SW 1271 (cell line): ENCODE results near the gene EML3.
"Not testable (repeated sequence)": the region's sequence is repeated elsewhere in the genome, so short reads cannot be mapped to it uniquely, and the experiment has no call there.

Experiments
- DNase-seq, 2 experiments: peaks; one replicate each; lab custom pipeline; 2025; lab: John Stamatoyannopoulos, UW

The EML3 gene

DNA sequence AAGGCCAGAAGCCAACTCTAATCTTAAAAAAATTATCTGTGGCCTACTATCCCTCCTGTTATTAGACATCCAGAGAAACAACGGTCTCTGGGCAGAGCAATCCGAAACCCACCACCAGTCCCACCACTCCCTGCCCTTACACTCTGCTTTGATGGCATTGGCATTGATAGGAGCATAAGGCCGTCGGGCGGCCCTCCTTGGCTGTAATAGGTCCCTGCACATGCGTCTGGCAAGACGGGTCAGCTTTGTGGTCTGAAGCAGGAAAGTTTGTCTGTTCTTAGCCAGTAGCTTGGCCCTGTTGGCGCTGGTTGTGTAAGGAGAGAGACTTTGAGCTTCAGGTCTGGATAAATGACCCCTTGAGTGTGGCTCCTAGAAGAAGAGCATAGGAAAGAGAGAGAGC, 17.5 kb downstream of the EML3 start:
- DNase-seq: no peak

- DNase-seq: peak in 1 of 2 experiments; percentile 52
Measured at GRCh38 chr11:62593434-62594044, 19.0 kb downstream of the EML3 start.

- no peak for DNase-seq
Measured at GRCh38 chr11:62592989-62593421, 19.6 kb downstream of the EML3 start.

DNA sequence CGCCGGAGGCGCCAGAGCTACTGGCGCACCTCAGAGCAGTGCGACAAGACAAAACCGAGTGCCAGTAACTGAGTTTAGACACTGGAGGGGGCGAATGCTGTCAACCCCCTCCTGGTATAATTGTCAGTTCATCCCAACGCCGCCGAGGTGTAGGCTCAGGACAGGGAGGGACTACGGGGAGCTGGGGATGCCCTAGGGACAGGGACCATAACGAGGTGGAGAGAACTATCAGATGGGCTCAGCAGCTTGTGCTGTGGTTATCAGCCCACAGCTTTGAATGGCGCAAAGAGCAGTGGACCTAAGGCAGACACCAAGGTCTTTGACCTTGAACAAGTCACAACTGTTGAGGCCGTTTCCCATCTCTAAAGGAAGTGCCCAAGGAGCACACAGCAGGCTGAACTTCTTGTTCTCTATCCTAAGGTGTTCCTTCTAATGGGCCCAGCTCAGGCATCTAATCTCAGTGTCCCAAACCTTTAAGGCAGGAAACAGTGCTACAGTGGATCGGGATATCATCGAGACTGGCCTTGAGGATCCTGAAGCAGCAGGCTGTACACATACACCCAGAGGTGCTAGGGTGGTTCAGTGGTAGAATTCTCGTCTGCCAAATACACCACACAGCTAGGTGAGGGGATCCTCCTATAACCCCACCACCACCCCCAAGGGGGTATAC, 20.3 kb downstream of the EML3 start:
- no peak for DNase-seq

DNA sequence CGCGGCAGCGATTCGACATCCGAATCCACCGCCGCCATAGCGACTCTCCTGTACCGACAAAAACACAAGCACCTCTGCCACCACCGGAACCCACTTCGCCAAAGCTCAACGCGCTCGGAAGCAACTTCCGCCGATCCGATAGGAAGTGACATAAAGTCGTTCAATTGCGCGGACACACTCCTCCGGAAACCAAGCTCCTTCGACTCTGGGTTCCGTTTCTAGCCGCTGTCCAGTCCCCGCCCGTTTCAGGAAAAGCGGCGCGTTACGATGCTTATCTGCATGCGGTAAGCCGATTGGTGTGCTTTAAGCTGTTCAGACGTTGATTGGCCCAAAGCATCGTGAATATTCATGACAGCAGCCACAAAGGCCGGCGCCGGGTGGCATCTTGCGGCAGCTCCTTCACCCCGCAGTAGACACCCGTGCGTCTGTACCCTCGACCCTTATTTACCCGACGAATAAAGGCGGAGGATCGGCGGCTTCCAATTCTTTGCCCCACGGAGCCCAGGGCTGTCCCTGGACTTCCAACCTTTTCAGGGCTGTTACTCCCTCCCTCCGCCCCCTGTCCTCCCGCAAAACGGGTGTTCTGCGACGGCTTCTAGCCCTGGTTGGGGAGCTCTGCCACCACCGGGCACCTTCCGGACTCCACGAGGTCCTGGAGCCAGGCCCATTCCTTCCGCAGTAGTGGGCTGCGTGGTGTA, 21.0 kb downstream of the EML3 start, which contains the start of gene TUT1:
TUT1 (minus strand) TSS at position 76 of the 698 bp plus-strand sequence; CDS start at position 38, 38 bp downstream.
- DNase-seq: peak; percentile 96 to 99

DNA sequence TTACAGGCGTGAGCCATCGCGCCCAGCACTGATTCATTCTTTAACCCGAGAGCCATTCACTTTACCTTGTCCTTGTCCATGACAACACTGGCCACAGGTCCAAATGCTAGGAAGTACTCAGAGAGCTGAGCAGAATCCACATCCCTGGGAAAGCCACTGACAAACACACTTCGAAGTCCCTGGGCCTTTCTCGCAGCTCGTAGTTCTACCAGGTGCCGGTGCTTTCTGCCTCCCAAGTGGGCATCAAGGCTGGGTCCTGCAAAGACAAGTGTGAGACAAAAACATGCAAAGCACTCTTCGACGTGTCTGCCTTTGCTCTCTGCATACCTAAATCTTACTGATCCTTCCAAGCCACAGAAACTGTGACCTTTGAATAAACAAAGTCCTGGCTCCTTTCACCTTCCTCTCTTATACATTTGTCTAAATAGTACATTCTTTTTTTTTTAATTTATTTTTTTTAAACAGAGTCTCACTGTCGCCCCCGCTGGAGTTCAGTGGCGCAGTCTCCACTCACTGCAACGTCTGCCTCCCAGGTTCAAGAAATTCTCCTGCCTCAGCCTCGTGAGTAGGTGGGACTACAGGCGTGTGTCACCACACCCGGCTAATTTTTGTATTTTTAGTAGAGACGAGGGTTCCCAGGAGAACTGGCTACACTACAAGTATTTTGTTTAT, 23.5 kb downstream of the EML3 start:
- DNase-seq: peak in 1 of 2 experiments; percentile 31

DNA sequence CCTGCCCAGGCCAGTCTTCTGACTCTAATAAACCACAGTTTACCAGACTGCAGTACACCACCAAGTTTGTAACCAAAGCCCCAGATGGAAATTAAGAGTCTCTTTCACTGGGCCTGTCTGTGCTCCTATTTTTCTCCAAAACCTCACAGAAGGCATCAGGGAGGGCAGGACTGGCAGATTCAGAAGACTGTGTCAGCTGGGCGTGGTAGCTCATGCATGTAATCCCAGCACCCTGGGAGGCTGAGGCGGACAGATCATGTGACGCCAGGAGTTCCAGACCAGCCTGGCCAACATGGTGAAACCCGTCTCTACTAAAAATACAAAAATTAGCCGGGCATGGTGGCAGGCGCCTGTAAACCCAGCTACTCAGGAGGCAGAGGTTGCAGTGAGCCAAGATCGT, 27.2 kb downstream of the EML3 start:
- DNase-seq: not testable (repeated sequence)

GRCh38 chr11:62581735-62582134, 30.8 kb downstream of the EML3 start:
- not testable (repeated sequence) for DNase-seq

DNA sequence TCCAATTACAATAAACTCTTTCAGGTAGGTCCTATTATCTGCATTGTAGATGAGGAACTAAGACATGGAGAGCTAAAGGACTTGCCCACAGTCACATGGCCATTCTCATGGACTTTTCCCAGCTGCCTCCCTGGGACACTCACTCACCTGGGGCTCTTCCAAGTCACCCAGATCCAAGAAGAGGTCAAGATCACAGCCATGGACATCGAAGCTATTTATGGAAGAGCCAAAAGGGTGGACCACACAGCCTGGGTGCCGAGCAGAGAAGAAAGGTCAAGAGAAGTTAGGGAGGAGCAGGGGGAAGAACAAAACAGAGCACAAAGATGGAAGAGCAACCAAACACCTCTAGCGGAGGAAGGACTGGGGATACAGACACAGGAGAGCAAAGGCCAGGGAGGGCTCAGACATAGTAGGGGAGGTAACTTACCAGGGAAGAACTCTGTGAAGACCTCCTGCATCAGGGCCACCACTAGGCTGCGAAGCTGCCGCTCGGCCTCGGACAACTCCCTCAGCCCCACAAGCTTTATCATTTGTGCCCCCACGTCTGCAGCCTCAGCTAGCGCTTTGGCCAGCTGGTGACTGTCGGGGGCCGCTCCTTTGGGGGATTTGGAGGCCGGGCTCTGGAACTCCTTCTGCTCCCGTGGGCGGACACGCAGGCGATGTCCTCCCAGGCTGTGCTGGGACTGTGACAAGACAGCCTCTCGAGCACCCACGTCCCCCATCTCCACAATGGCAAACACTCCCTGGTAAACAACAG, 31.4 kb downstream of the EML3 start:
- no peak for DNase-seq

- DNase-seq: no peak
Measured at GRCh38 chr11:62579252-62579651, 33.3 kb downstream of the EML3 start.

GRCh38 chr11:62578541-62578940, 34.0 kb downstream of the EML3 start:
- no peak for DNase-seq

- DNase-seq: no peak
Measured at GRCh38 chr11:62577046-62577714, 35.4 kb downstream of the EML3 start.

- DNase-seq: no peak
Measured at GRCh38 chr11:62575837-62576236, 36.7 kb downstream of the EML3 start.

DNA sequence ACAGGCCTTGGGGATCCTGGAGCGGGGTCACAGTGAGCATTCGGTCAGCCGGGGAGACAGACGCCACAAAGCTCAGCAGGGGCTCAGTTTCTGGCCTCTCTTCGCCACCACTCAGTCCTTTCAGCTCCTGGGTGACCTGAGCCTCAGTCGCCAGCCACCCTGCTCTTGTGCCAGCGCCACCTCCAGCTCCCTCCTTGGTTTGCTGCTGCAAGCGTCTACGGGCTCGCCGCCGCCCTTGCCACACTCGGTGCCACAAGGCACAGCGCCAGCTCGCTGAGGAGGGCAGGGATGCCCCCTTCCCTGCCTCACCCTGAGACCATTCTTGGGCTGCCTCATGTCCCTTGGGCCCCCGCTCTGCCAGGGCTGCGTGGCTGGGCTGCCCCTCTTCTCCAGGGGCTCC, 37.4 kb downstream of the EML3 start:
- peak in 1 of 2 experiments; percentile 36 for DNase-seq

GRCh38 chr11:62574363-62575071, 38.1 kb downstream of the EML3 start:
- DNase-seq: no peak

DNA sequence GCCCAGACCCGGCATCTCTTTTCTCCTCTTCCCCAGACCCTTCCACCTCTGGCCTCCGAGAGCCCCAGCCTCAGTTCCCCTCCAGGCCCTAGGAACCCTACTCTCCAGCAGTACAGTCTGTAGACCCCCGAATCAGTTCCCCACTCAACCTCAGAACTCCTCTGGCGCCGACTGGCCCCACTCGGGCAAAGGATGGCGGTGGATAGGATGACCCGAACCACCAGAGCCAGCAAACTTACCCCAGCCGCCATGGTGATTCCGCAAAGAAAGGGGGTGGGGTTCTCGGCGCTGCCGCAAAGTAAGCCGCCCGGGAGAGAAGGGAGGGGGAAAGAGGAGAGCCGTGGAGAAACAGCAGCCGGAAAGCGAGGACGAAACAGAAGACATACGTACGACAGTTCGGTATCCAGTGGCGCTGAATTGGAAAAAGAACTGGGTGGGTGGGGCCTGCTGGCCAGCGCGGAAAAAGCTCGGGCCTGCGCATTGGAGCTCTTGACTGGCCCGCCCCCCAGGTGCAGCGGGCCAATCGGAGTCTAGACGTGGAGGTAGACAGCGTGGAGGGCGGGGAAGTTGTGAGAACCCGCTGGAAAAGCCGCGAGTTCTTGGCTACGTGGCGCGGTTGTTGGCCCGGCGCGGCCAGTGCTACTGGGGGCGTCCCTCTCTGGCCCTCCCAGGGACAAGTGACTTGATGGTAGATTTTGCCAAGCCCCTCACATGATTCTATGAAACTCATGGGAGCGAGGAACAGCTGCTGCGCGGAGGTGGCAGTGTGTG, 38.8 kb downstream of the EML3 start, which contains the start of gene EEF1G:
EEF1G (minus strand) TSS at position 300 of the 771 bp plus-strand sequence; CDS start at position 251, 49 bp downstream.
- DNase-seq: peak; percentile 97 to 99

DNA sequence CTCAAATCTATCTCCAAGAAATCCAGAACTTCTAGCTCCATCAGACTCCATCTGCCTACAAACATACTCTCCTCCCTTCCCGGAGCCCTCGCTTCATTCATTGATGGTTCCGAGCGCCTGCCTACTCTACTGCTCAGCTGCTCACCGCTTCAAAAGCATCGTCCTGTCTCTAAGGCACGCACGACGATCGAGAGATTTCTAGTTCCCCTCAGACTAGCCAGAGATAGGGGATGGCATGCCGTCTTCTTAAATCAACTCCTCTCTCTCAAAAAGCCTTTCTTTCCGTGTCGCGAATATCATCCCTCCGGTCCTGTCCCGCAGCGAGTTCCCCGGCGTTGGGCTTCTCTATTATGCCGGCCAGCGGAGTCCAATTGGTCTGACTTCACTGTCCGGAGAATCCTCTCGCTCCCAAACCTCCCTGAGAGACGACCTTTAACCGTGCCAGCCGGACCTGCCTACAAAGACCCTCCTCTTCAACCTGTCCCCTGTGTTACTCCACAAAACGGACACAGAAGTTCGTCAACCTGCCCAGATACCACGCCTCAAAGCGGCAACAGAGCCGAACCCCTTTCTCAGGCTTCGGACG, 39.5 kb downstream of the EML3 start:
- no peak for DNase-seq

GRCh38 chr11:62572431-62572830, 40.1 kb downstream of the EML3 start:
- DNase-seq: no peak

DNA sequence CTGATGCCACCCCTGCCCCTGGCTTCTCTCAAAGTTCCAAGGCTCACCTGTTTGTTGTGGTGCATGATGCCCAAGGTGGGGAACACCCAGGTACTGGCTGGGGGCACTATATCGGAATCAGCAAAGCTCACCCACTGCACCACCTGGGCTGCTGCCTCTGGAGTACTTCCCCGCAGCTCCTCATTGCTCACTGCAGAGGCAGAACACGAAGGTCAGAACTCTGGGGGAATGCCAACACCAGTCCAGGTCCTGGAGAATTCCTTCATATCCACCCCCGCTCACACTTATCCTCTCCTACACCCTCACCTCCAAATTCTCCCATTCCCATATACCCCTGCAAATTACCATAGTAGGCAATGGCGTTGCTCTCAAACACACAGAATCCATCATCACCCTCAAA, 41.1 kb downstream of the EML3 start:
- DNase-seq: not testable (repeated sequence)
